NT2/D1 (cell line): Measurements from ENCODE around the gene LGI2.

Experiments
- SUZ12 ChIP-seq: IDR thresholded peaks from 2 replicates; pipeline ENCODE4 v1.6.1; 2011; ENCODE audit not compliant: insufficient read length, insufficient read depth; ENCODE audit errors: extremely low read depth
- ZNF274 ChIP-seq: IDR thresholded peaks from 2 replicates; pipeline ENCODE4 v1.6.1; 2011; ENCODE audit warnings: mild to moderate bottlenecking, low read depth, low read length

GRCh38 chr4:25033526-25033925, 2.8 kb upstream of the LGI2 start:
- TF ChIP-seq SUZ12 (no peak), ZNF274 (no peak)
